ENCODE measurements around the gene VAPB.

The VAPB gene

DNA sequence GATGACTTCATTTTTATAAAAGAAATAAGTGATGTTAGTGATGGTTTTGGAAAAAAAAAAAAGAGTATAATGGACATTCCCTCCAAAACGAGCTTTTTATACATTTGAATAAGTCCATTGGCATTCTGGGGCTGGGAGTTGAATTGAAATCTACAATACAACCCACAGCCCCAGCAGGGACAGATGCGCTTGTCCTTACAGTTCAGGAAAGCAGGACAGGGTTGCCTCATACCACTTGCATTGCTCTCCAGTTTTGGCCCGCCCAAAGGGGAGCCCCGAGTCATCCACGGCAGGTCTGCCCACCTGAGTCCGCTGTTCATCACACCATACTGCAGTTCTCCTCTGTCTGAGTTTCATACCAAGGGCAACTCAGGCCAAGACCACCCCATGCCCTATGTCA, 46.2 kb downstream of the VAPB start:
- DNase-seq (ENCODE audit: low spot score) = no peak

DNA sequence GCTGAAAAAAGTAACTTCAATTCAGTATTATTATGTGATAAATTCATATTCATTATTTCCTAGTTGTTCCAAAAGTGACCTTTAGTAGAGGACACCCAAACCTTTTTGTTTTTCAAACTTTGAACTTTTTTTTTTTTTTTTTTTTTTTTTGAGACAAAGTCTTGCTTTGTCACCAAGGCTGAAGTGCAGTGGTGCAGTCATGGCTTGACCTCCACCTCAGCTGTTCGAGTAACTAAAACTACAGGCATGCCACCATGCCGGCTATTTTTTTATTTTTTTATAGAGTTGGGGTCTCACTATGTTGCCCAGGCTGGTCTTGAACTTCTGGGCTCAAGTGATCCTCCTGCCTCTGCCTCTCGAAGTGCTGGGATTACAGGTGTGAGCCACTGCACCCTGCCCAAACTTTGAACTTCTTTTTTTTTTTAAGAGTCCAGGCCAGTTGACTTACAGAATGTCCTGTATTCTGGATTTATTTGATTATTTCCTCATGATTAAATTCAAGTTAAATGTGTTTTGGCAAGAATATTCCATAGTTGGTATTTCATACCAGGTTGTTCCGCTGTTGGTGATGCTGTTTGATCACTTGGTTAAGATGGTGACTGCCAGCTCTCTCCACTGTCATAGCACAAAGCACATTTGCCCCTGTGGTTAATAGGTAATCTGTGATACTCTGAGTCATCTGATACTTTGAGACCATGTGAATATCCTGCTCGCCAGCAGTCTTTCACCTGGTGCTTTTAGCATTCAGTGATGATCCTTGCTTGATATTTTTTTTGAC, 48.0 kb downstream of the VAPB start:
- DNase-seq (ENCODE audit: low spot score) = no peak

DNA sequence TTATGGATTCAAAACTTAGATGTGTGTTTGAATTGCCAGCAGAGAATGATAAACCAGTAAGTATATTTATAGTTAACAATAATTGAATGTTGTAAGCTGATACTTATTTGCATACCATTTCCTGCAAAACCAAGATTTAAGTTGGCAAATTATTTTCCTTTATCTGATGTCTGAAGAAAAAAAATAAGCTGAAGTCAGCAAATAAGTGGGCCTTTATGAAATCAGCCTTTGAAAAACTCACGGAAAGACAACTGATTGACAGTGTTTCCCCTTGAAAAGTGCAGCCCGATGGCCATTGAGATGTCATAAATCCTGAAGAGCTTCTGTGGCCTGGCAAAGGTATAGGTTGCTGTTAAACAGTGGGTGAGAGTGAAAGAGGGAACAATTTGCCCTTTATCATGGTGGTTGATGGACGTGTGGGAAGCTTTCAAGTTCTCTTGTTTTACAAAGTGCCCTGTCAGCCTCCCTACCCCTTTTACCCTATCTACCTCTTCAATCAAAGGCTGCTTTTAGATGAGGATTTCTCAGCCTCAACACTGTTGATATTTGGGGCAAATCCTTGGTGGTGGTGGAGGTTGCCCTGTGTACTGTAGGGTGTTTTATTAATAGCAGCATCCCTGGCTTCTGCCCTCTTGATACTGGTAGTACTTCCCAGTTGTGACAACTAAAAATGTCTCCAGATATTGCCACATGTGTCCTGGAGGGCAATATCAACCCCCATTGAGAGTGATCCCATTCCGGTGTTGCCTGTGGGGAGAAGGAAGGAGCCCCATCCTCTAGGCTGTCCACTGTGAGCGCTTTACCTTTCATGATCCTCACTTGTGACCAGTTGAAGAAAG, 50.2 kb downstream of the VAPB start:
- no peak for DNase-seq (ENCODE audit: low spot score)

DNA sequence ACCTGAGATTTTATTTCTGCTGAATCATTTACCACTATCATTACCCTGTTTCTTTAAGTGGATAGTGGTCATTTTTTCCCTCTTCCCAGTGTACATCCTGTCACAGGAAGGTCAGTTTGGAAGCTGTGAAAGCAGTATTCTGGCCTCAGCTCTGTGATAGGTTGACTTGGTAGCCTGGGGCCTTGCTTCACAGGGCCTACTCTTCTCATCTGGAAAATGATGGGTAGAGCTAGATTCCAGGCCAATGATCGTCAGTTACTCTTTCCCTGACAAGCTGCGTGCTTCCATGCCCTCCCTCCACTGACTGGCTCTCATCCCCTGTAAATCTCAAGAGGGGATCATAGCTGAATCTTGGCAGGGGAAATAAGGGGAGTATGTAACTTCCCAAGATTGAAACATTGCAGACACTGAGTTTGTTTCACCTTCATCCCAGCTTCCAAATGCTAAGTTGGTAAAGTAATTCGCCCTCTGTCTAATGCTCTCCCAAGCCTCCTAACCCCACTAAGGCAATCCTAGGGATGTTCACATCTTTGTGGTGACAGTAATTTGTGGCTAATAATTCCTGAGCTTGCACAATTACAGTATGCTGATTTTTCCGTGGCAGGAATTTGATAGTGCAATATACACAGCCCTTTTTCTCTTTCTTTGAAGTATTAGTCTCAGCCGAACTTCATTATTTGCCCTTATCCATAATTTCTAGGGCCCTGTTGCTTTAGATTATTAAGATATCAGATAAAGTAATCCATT, 51.2 kb downstream of the VAPB start:
- DNase-seq (ENCODE audit: low spot score) = no peak

DNA sequence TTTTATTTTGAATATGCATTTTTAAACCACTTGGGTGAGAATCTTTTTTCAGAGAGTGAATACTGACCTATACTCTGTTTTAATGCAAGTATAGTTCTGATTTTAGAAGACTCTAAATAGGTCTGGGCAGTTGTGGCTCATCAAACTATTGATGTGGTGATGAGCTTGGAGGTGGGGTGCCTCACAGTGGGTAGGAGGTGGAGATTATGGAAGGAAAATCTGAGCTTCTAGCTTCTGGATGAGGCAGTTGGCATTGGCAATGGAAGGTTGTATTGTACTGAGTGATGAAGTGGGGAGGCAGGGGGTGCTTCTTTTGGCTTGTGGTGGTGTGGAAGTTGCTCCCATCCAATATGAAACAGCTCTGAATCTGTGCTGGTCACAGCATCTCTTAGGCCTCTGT, 52.7 kb downstream of the VAPB start:
- DNase-seq (ENCODE audit: low spot score) = no peak

DNA sequence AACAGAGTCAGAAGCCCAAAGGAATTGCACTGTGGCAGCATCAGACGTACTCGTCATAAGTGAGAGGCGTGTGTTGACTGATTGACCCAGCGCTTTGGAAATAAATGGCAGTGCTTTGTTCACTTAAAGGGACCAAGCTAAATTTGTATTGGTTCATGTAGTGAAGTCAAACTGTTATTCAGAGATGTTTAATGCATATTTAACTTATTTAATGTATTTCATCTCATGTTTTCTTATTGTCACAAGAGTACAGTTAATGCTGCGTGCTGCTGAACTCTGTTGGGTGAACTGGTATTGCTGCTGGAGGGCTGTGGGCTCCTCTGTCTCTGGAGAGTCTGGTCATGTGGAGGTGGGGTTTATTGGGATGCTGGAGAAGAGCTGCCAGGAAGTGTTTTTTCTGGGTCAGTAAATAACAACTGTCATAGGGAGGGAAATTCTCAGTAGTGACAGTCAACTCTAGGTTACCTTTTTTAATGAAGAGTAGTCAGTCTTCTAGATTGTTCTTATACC, 55.8 kb downstream of the VAPB start:
- no peak for DNase-seq (ENCODE audit: low spot score)

DNA sequence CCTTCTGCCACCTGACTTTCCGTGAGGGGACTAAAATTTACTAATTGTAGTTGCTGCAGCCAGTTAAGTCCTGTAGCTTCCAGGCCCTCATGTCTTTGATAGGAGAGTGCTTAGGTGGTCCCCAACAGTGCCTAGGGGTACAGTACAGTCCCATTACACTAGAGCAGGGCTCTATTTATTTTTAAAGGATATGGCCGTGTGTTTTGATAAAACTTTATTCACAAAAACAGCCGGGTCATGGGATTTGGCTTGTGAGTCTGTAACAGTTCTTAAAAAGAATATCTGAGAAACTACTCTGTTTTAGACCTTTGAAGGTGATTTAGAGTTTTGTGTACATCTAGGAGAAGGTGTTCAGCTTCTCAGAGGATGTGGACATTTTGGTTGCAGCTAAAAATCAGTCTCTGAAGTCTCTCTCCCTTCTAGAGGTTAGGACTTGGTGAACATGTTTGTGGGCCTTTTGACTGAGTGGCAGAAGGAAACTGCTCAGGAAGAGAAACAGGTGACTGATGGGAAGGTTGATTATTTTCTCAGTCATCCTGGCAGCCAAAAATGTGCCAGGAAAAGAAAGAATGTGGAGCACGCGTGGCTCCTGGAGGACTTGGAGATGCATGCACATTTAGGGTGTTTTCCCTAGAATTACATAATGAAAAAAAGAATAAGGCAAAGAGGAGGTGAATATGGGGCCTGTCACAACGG, 57.4 kb downstream of the VAPB start:
- DNase-seq (ENCODE audit: low spot score) = no peak

DNA sequence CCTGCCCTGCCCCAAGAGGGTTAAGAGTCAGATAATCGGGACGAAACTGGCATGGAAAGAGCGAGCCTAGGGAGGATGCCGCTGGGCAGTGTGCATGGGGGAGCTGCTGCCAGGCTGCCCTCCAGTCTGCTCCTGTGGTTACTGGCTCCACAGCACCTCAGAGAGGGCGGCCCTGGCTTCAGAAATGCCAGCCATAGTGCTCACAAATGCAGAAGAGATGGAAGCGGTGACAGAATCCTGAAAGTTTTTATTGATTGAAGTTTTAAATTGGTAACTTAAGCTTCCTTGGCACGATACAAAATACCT, 57.9 kb downstream of the VAPB start:
- no peak for DNase-seq (ENCODE audit: low spot score)

DNA sequence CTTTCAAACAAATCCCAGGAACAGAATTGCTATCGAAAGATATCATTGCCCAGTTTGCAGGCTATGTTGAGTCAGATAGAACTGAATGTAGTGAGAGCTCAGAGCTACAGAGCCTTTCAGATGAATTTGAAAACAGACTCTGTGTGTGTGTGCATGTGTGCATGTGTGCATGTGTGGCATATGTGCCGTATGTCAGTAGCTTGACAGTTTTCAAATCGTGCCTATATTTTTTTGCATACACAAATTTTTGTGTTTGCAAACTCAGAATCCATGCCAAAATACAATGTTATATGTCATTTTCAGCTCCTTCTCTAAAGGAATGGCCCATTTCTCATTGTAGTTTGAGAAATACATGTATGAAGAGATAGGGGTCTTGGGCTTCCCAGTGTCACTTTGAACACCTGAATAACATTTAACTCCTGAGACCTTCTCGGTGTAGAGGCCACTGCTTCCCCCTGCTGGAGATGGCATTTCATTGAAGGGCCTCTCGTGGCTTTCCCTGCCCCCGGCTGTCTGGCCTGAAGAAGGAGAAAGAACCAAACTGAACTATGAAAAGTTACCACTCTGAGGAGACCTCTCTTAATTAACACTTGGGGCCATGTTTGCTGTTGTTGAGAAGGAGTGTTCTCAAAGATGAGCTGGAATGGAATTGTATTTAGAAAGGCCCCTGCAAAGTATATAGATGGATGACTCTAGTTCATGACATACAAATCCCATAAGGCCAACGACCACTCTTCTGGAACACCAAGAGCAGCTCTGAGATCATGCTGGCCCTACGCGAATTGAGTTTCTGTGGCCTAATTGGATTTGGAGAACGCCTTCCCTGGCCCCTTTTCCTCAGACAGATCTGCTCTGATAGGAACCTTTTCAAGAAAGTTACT, 58.7 kb downstream of the VAPB start:
- DNase-seq (ENCODE audit: low spot score) = peak; percentile 89

DNA sequence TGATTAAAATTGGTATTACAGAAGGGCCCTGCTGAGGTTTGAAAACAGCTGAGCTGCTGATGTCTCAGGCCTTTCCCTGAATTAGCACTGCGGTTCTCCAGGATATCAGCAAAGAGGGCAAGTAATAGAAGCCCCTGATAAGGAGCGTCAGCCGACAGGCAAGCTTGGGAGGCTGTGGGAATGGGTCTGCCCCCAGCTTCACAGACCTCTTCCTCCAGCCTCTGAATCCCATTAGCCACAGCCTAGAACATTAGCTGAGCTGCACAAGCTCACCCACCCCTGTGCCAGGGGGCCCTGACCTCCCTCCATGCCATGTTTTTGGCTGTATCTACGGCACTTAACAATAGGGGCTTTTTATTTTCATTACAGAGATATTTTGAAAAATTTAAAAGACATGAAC, 59.9 kb downstream of the VAPB start:
- DNase-seq (ENCODE audit: low spot score) = peak; percentile 86

DNA sequence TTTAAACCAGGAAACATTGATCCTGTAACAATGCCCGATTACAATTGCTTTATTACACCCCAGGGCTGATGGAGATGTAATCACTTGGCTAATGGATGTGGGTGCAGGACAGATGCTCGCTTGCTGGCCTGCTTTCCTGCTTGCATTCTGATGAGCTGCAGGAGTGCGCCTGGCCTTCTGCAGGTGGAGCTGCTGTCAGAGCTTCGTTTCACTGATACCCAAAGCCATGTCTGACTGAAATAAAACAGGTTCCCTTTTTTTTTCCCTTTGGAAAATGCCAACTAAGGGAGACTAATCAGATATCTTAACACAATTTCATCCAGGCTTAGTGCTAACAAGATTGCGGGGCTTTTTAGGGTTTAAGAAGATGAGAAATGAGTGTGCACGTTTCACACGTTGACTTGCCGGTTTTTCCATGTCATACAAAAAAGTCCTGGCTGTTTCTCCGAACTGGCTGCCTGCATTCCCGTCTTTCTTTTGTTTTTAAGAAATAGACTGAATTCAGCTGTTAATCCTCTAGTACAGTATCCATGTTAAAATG, 60.7 kb downstream of the VAPB start:
- peak; percentile 98 for DNase-seq (ENCODE audit: low spot score)

DNA sequence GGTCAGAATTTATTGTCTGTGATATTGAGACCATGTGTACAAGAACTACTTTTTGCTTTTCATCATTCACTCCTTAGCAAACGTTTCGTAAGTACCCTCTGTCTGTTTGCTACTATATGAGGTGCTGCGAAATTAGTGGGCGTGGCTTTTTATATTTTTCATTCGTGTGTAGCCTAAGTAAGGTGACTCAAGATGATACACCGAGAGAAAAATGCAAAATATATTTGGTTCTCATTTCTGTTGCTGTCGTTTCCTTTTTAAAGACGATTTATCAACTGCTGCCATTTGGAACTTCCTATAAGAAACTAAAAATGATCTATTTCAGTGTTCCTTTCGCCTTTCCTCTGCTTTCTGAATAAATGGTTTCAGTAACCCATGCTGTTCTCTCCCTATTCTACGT, 61.2 kb downstream of the VAPB start:
- DNase-seq (ENCODE audit: low spot score) = no peak

DNA sequence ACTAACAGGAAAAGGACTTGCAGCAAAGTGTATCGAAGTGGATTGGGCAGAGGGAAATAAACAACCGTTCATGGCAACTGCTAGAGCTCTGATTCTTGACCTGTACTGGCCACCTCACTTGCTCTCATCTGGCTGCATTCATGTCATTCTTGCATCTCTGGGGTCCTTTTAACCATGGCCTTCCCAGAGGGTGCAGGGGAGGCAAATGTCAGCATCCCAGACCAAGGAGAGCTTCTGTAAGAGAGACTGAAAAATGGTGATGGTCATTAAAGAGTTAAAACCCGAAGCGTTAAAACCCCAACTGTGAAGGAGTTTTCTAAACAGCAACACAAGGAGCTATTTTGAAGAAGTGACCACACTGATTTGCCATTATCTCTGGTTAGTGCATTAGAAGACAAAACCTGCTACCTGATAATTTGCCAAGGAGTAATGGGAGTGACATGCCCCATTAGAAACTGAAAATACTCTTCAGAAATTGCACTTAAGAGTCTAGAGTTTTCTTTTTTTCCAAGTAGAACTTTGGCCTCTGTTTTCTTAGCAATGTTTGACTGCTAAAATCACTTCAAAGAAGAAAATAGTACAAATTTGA, 63.7 kb downstream of the VAPB start:
- DNase-seq (ENCODE audit: low spot score) = no peak

DNA sequence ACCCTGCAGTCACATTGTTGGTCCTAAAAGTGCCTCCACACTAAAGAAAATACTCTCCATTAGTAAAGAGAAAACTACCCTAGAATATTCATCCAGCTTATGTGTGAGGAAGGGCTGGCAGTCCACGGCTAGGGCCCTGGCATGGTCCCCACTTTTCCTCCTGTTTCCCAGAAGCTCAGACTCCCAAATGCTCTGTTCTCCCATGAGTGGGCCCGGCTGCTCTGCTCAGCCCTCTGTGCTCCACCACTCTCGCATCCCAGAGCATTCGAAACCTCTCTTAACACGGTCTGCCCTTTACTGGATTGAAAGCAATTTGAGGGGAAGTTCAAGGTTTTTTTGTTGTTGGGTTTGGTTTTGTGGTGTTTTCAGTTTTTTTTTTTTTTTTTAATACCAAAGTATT, 64.4 kb downstream of the VAPB start:
- no peak for DNase-seq (ENCODE audit: low spot score)

DNA sequence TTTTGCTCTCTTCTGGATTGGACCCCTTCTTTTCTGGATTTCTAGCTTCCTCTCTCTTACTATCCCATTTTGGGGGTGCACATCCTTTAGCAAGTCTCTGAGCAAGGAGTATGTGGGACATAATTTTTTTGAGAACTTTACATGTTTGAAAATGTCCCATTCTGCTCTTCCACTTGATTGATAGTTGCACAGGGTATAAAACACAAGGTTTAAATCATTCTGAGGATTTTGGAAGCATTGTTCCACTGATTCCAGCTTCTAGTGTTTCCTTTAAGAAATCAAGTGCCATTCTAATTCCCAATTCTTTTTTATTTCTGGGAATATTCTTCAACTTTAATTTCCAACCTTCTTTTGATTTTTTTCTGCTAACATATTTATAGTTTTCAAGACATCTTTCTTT, 65.4 kb downstream of the VAPB start:
- DNase-seq (ENCODE audit: low spot score) = no peak

DNA sequence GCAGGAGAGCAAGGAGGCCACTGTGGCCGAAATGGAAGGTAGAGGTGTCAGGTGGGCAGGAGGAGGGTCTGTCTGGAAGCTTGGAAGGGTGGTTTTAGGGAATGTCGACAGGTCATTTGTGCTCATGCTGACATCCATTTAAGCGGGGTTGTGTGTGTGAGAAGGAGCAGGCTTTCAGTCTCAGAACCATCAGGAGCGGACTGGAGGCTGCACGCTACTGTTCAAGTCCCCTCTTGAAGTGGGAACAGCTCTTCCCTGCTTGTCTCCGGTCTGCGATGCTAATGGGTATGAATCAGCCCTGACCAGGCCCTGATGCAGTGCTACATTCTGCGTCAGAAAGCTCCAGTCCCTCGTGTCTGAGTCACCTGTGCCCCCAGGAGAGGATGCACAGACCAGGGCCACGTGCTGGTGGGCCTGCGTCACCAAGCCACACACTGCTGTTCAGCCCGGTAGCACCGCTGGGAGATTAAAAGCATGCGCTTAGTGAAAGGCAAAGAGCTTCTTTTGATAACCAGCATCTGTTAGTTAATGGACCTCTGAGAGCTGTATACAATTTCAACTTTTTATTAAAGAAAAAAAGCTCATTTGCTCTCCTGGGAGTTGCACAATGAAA, 68.2 kb downstream of the VAPB start:
- peak; percentile 78 for DNase-seq (ENCODE audit: low spot score)

DNA sequence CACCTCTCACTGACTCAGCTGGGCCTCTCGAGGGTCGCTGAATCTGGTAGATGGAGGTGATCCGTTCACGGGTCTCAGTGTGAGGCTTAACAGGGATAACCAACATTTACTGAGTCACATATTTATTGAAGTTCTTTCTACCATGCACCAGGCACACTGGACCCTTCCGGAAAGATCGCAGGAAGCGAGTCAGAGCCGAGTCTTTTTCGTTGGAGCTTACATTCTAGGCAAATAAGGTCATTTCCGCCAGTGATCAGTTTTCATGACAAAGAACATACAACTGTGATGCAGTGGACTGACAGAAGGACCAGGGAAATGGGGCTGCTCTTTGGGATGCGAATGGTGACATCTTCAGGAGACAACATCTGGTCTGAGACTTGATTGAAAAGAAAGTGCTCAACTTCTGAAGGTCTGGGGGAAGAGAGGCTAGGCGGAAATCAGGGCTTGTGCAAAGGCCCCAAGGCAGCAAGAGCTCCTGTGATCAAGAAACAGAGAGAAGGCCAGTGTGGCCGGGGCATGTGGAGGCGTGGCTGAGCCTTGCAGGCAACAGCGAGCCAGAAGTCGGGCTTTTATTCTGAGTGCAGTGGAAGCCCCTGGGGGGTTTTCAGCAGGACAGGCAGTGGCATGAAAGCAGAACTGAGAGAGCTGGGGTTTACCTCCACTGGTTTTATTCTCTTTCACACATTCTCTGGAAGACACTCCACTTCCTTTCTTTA, 69.5 kb downstream of the VAPB start:
- DNase-seq (ENCODE audit: low spot score) = no peak

DNA sequence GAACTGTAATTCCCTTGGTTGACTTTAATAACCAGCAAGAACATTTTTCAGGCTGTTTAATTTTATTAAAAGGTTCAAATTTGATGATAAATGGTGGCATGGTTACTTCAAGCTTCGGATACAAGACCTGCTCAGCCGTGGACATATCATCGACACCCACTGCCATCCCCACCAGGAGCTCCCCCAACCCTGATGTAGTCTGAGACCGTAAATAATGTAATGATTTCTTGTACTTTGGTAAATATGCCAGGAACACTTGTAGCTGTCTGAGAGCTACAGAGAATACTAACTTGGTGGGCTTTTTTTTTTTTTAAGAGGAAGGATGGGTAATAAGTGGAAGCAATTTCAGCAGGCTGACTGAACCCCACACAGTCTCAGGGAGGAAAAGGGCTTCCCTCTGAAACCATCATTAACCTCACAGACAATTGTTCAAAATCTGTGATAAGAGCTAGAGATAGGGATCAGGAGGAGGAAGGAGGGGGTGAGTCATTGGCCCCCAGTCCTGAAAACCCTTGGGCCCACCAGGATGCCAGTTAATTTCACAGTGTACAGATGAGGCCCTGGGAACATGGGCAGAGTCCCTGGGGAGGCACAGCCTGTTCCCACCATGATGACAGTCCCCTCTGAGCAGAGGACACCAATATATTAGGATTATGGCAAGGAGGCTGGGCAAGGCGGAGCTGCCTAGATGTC, 70.2 kb downstream of the VAPB start:
- DNase-seq (ENCODE audit: low spot score) = no peak
